Transverse colon (tissue), 4 donors: Measurements from ENCODE around the gene PLCXD1. TPM values are rescaled to one million over a fixed set of nuclear protein-coding genes. Genes with fewer than 3 reads are reported as not detected.

Source experiments
- DNase-seq: peaks from one replicate; pipeline ENCODE4 v3.0.0-alpha.2; 2019
- H3K27ac ChIP-seq, 4 donors: fragments of 200-600 bp; sonication (generic); 2 replicates each; pipeline ENCODE4 v1.5.1; 2016 to 2018; ENCODE audit warnings: inconsistent platforms in 4 of 4
- H3K27me3 ChIP-seq: fragments of 200-600 bp; sonication (generic); 2 replicates; pipeline ENCODE4 v1.5.1; 2017; ENCODE audit warnings: inconsistent platforms
- H3K36me3 ChIP-seq, 4 donors: fragments of 200-600 bp; sonication (generic); 2 replicates each; pipeline ENCODE4 v1.5.1; 2017 to 2019; ENCODE audit warnings: inconsistent platforms in 4 of 4
- H3K4me1 ChIP-seq, 4 donors: fragments of 200-600 bp; sonication (generic); 2 replicates each; pipeline ENCODE4 v1.5.1; 2017 to 2020; ENCODE audit warnings: inconsistent platforms in 4 of 4
- H3K4me3 ChIP-seq, 4 donors: fragments of 200-600 bp; sonication (generic); 1 replicate in 1 of 4; 2 replicates in 3 of 4; pipeline versions ENCODE4 v1.5.1 to v1.6.1; 2017 to 2019; ENCODE audit warnings: inconsistent platforms in 4 of 4
- H3K9me3 ChIP-seq, 2 donors: fragments of 200-600 bp; sonication (generic); 2 replicates each; pipeline ENCODE4 v1.5.1; 2017 to 2019; ENCODE audit warnings: inconsistent platforms in 2 of 2
- CTCF ChIP-seq, 5 experiments: fragments of 200-600 bp in 3 of 5; fragments of 450-650 bp in 2 of 5; sonication (generic) in 3 of 5; IDR thresholded peaks; 1 replicate in 2 of 5; 2 replicates in 3 of 5; pipeline ENCODE4 v1.5.1; 2016 to 2017; ENCODE audit warnings: antibody characterized with exemption in 5 of 5, inconsistent platforms in 3 of 5, mild to moderate bottlenecking in 2 of 5, moderate library complexity in 1 of 5
- EP300 ChIP-seq: sonication (generic); formaldehyde crosslinking; IDR thresholded peaks from one replicate; pipeline ENCODE4 v1.6.1; 2017; ENCODE audit warnings: antibody characterized with exemption, low read depth
- POLR2A ChIP-seq: fragments of 450-650 bp; IDR thresholded peaks from one replicate; pipeline ENCODE4 v1.6.1; 2016; ENCODE audit warnings: antibody characterized with exemption, mild to moderate bottlenecking, moderate library complexity
- POLR2AphosphoS5 ChIP-seq, 3 donors: sonication (generic); formaldehyde crosslinking; IDR thresholded peaks; one replicate each; pipeline ENCODE4 v1.6.1; 2016; ENCODE audit warnings: antibody characterized with exemption in 3 of 3
- WGBS, 2 donors: methylation state at CpG; one replicate each; pipeline ENCODE4 v1.1.5; 2018; ENCODE audit warnings: low coverage in 1 of 2; 5-methylcytosine and 5-hydroxymethylcytosine counted together
- in situ Hi-C, 4 donors: fragments of 200-750 bp; cut with MboI; loops; one replicate each; pipeline versions ENCODE4 v1.15.0 to v1.15.1; 2017; ENCODE audit warnings: low sequenced_read_pairs in 3 of 4, low pct_ligation_motif_present in 1 of 4, low pct_unique_long_range_greater_than_20kb in 1 of 4
- intact Hi-C: fragments of 100-400 bp; cut with DNase I; formaldehyde crosslinking; loops from one replicate; pipeline ENCODE4 v1.15.1; 2023; ENCODE audit warnings: low total_unique reads
- total RNA-seq, 4 donors: library from RNA; depleted of rRNA; stranded (reverse); fragments of >200 nt; gene quantifications; one replicate each; pipeline ENCODE4 v1.1.0, GENCODE V29; 2016

The PLCXD1 gene
- total RNA-seq, 4 donors from 2014 or later = 3.8 to 21.3 (median 13.8) TPM

GRCh38 chrX:288561-288991, 7.4 kb downstream of the PLCXD1 start:
- Histone ChIP-seq H3K4me1 (peaks cover 0 to 3% (median 0%) of the 10 kb centered on the region in 4 donors), H3K36me3 (peaks cover 0 to 22% (median 10%) of the 10 kb centered on the region in 4 donors), H3K27ac (no peak overlapping the region), H3K4me3 (no peak overlapping the region), H3K27me3 (no peaks in the 10 kb centered on the region), H3K9me3 (no peaks in the 10 kb centered on the region)
- DNase-seq = no peak
- in situ Hi-C loops = no loop called here
- WGBS, 2 donors = 97% methylated on average over 25 of the region's 25 CpGs; no CpG with 5 or more reads in 1 of the 2 donors
- TF ChIP-seq CTCF (IDR thresholded peaks at IDR 0.05) = no peak
- no peak for TF ChIP-seq POLR2AphosphoS5 (IDR thresholded peaks at IDR 0.05)
- TF ChIP-seq EP300 = no peak
- no peak for TF ChIP-seq POLR2A
- intact Hi-C loops = no loop called here

- in situ Hi-C loops = no loop called here
- 96 to 97% methylated on average over 11 to 42 of the region's 42 CpGs for WGBS, 2 donors
- Histone ChIP-seq H3K9me3 (no peaks in the 10 kb centered on the region), H3K27me3 (no peaks in the 10 kb centered on the region), H3K4me3 (no peak overlapping the region), H3K27ac (no peak overlapping the region), H3K36me3 (peaks cover 0 to 28% (median 11%) of the 10 kb centered on the region in 4 donors), H3K4me1 (no peaks in the 10 kb centered on the region)
- no peak for DNase-seq
- intact Hi-C loops = no loop called here
- TF ChIP-seq EP300 = no peak
- TF ChIP-seq POLR2AphosphoS5 (IDR thresholded peaks at IDR 0.05) = no peak
- TF ChIP-seq POLR2A = no peak
- no peak for TF ChIP-seq CTCF (IDR thresholded peaks at IDR 0.05)
Observed at GRCh38 chrX:290476-291166, 9.4 kb downstream of the PLCXD1 start.

GRCh38 chrX:291411-291901, 10.3 kb downstream of the PLCXD1 start:
- H3K4me1 ChIP-seq = no peaks in the 10 kb centered on the region
- intact Hi-C loops (no loop called here), in situ Hi-C loops (no loop called here)
- TF ChIP-seq CTCF (IDR thresholded peaks at IDR 0.05) = no peak
- TF ChIP-seq POLR2AphosphoS5 (IDR thresholded peaks at IDR 0.05) = no peak
- no peak for TF ChIP-seq POLR2A
- no peak for TF ChIP-seq EP300
- no peaks in the 10 kb centered on the region for H3K27me3 ChIP-seq
- H3K36me3 ChIP-seq = peaks cover 0 to 28% (median 11%) of the 10 kb centered on the region in 4 donors
- 97% methylated on average over 27 of the region's 29 CpGs; no CpG with 5 or more reads in 1 of the 2 donors for WGBS, 2 donors
- H3K9me3 ChIP-seq = no peaks in the 10 kb centered on the region
- H3K4me3 ChIP-seq = no peak overlapping the region
- H3K27ac ChIP-seq = no peak overlapping the region
- DNase-seq = no peak

- 96 to 99% methylated on average over 10 to 46 of the region's 47 CpGs for WGBS, 2 donors
- H3K9me3 ChIP-seq = no peaks in the 10 kb centered on the region
- in situ Hi-C loops = no loop called here
- no peaks in the 10 kb centered on the region for H3K4me1 ChIP-seq
- no peak for TF ChIP-seq CTCF (IDR thresholded peaks at IDR 0.05)
- TF ChIP-seq EP300 = no peak
- no peak for TF ChIP-seq POLR2AphosphoS5 (IDR thresholded peaks at IDR 0.05)
- TF ChIP-seq POLR2A = no peak
- H3K27ac ChIP-seq = no peak overlapping the region
- no peak overlapping the region for H3K4me3 ChIP-seq
- intact Hi-C loops = no loop called here
- peaks cover 0 to 28% (median 11%) of the 10 kb centered on the region in 4 donors for H3K36me3 ChIP-seq
- no peak for DNase-seq
- H3K27me3 ChIP-seq = no peaks in the 10 kb centered on the region
Observed at GRCh38 chrX:292900-293897, 12.0 kb downstream of the PLCXD1 start.
